CD4-positive, alpha-beta T cell treated with Interleukin-15 for 1 hour (primary cell): ENCODE results near the gene UNC119.

Experiments
- DNase-seq: peaks from one replicate; pipeline ENCODE4 v3.0.0-alpha.2; 2020

Gene UNC119

DNA sequence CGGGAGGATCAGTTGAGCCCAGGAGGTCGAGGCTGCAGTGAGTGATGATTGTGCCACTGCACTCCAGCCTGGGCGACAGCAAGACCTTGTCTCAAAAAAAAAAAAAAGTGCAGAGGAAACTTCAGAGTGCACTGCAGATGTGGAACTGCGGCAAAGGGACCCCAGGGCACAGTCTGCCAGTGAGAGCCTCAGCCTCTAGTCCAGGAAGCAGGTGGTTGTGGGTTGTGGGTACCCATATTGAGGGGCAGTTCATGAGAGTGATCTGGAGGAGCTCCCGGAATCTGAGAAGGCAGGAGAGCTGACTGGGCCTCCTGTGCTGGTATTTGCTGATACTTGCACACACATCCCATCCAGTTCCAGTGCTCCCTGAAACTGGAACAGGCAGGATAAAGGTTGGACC is 33.2 kb downstream of the UNC119 start:
- no peak for DNase-seq

DNA sequence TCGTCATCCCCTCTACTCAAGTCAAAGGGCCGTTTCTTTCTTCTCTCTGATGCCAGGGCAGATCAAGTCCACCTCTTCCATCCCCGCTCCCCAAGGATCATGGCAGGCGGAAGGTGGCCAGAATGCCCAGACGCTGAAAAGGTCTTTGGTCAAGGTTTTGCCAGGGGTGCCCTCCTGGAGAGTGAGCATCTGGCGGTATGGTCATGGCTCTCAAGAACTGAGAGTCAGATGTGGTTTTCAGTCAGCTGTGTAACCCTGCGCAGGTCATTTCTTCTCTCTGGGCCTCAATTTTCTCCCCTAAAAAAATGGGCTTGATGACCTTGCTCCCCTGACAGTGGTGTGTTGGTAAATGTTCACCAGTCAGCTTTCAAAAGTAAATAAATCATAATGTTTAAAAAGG is 33.8 kb downstream of the UNC119 start:
- no peak for DNase-seq

DNA sequence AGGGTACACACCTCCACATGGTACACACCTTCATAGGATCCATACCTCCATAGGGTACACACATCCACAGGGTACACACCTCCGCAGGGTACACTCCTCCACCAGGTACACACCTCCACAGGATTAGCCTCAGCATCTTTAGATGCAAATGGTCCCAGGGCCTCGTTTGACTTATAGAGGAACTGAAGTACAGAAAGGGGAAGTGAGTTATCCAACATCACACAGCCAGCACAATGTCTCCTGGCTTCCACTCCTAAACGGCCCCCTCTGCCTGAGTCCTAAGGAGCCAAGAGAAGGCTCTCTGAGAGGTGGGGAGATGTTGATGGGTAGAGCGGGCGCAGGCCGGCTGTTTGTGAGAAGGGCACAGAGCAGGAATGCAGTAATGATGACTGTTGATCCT is 34.3 kb downstream of the UNC119 start:
- no peak for DNase-seq

DNA sequence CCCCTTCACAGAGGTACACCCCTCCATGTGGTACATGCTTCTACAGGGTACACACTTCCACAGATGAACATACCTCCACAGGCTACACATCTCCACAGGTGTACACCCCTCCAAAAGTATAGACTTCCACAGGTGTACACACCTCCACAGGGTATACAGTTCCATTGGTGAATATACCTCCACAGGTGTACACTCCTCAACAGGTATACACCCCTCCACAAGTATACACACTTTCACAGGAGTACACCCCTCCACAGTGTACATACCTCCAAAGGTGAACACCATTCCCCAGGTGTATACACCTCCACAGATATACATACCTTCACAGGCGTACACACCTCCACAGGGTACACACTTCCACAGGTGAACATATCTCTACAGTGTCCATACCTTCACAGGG is 36.9 kb downstream of the UNC119 start:
- DNase-seq, result no peak

DNA sequence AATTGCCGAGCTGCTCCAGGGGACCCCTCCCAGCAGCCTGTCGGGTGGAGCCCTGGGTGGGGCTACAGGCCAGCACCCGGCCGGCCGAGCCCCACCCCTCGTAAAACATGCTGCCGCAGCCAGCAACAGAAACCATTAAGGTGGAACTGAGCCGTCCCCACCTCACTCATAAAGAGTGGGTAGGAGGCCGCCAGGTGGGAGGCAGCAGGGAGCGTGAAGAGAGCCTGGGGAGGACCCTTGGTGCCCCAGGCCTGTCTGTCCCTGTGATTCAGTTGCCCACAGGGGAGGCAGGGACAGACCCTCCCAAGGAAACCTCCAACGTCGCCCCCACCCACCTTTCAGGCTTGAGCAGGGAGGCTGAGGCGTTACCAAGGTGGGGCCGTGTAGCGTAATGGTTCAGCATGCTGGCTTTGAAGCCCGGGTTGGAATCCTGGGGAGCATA is 37.8 kb downstream of the UNC119 start:
- DNase-seq, result no peak

DNA sequence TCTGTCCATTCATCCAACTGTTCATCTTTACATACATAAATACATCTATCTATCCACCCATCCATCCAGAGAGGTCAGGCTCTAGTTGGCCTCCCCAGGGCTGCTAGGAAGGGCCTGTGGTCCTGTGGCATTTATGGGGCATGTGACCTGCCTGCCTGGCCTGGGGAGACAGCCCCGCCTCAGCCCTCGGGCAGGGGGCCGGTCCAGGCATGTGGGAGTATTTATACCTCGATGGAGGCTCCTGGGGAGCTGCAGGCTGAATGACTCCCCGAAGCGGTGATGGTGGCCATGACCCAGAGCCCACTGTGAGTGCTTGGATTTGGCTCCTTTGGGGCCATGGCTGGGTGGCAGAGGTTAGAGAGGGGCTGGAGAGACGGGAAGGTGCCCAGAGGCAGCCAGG is 38.9 kb downstream of the UNC119 start:
- no peak for DNase-seq

DNA sequence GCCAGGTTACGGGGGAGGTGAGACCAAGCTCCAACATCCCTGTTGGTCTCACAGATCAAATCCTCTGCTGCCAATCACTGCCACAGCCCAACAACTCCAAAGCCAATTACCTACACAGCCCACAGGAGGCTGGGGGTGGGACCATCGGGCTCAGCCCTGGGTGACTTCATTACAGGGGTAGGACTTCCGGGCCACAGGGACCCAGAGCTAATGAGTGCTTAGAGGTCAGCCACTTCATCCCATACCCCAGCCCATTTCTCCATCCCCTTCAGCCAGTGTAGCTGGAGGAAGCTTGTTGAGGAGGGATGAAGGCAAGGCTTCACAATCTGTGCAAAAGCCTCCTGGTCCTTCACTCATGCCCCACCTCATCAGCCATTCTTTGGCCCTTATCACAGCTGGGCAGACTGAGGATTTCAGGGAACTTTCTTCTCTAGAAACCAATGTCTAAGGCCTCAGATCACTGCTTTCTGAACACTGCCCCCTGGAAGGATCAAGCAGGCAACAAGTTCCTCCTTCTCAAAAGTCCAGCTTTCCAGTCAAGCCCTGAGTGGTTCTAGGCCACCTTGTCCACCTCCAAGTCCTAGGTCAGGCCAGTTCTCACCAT is 40.5 kb downstream of the UNC119 start:
- no peak for DNase-seq

DNA sequence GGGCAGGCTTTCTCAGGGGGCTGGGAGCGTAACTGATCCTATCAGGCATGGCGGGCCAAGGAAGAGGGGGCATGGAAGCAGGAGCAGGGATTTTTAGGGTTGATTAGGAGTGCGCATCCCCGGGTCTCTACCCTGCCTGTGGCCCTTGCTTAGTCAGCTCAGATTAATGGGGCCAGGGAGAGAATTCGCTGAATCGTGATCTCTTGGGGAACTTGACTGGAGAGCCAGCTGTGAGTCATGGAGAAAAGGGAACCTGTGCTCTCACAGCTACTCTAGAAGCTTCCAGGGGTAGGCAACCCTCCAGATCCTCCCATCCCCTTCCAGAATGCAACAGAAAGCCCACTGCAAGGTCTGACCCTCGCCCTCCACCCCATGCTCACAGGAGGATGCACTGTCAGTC is 42.6 kb downstream of the UNC119 start:
- peak; percentile 27 for DNase-seq

DNA sequence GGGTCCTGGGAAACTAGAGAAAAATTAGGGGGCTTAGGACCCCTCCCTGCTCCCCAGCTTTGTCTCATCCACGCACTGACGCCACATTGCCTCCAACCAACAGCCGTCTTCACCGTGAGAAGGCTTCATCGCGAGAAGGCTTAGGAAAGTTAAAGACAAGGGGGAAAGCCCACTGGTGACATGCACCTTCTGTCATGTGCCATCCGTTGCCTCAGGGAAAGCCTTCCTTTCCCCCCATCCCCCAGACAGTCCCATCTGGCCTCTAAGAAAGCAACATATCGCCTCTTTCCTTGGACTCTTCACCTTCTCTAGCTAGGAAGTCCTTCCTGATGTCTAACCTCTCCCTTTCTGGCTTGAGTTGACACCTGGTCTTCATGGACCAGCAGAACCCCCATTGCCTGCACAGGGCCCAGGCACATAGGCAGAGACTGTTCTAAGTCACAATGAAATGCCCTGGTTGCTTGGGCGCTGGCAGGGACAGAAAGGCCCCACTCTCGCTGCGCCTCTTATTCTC is 44.2 kb downstream of the UNC119 start:
- no peak for DNase-seq

DNA sequence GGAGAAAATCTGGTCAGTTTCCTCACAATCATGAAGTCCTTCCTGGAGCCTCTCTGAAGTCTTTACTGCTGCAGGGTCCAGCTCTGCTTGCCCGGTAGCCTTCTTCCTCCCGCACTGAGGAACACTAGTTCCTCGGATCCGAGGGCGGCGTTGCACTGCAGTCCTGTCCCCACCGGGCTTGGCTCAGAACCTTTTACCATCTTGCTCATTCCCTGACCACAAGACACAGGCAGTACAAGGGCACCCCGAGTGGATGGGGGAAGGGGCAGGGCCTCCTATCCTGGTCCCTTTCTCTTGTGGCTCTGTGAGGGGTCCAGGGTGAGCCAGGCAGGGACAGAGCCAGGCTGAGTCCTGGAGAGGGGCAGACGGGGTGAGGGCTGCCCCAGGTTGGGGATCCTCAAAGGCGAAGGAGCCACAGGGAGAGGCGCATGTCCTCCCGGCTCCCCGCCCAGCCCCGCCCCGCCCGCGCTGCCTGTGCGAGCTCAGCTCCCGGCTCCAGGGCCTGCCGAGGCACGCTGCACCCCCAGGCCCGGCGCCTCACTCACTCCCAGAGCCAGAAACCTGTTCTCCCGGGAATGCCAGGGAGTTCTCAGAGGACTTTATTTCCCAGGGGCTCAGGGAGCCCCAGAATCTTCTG is 44.7 kb downstream of the UNC119 start:
- no peak for DNase-seq

DNA sequence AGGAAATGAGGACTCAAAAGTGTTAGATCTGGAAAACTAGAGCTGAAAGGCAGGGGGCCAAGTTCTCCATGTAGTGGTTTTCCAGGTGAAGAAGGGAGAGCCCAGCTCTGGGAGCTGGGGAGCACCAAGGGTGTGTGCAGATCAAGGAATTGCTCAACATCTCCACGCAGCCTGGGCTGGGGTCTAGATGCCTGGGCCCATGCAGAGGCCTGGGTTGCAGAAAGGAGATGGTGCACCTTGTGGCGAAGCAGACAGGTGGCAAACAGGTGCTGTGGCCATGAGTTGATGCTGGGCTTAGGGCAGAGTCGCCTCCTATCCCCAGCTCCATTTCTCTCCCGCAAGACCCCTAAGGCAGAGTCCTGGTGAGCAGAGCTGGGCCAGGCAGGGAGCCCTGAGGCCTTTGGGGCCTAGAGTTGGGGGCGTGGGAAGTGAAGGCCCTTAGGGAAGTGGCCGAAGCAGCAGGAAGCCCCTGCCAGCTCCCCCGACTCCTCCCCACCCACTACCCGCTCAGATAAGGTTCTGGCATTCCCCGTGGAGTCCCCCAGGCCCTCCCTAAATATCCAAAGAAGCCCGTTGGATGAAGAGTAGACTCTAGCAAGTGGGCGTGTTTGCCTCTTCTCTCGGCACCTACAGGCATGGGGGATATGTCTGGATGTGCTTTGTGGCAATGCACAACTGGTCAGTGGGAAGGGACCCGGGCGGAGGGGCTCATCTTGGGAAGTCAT is 45.5 kb downstream of the UNC119 start:
- no peak for DNase-seq

DNA sequence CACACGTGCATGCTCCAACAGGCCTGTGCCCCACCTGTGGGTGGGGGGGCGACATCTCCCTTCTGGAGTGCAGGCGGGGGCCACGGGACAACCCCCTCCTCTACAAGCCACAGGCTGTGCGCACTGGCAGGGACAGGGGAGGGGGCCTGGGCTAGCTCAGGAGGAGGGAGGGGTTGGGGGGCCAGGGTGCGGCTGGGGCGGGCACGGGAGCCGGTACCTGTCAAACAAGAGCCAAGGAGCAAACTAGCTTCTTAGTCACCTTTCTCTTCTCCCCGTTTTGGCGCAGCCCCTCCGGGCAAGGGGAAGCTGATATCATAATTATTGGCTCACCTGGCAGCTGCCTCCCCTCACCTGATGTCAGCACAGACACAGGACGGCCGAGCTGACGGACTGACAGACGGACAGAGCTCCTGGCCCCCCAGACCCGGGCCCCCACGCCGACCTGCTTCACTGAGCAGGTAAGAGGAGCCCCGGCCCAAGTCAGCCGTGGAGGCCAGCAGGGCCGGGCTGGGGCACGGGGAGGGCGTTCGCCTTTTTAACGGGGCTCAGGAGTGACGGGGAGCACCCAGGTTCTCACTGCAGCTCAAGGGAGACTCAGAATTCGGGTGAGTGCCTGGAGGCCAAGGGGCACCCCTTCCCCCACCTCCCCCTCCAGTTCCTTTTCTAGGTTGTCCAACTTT is 46.3 kb downstream of the UNC119 start, which contains the start of gene FOXN1:
TSS of gene FOXN1 (plus strand) at position 363 of the 680 bp plus-strand sequence. CDS start 17,622 bp downstream, outside the sequence.
- no peak for DNase-seq

DNA sequence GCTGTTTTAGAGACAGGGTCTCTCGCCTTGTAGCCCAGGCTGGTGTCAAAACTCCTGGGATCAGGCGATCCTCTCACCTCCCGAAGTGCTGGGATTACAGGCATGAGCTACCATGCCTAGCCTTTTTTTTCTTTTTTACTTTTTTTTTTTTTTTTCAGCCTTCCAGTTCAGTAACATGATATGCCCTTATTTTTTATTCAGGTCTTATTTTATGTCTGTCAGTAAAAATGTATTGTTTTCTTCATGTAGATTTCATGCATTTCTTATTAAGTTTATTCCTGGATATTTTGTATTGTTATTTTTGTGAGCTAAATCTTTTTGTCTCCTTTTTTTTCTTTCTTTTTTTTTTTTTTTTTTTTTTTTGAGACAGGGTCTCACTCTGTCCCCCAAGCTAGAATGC is 49.0 kb downstream of the UNC119 start:
- DNase-seq, result no peak

DNA sequence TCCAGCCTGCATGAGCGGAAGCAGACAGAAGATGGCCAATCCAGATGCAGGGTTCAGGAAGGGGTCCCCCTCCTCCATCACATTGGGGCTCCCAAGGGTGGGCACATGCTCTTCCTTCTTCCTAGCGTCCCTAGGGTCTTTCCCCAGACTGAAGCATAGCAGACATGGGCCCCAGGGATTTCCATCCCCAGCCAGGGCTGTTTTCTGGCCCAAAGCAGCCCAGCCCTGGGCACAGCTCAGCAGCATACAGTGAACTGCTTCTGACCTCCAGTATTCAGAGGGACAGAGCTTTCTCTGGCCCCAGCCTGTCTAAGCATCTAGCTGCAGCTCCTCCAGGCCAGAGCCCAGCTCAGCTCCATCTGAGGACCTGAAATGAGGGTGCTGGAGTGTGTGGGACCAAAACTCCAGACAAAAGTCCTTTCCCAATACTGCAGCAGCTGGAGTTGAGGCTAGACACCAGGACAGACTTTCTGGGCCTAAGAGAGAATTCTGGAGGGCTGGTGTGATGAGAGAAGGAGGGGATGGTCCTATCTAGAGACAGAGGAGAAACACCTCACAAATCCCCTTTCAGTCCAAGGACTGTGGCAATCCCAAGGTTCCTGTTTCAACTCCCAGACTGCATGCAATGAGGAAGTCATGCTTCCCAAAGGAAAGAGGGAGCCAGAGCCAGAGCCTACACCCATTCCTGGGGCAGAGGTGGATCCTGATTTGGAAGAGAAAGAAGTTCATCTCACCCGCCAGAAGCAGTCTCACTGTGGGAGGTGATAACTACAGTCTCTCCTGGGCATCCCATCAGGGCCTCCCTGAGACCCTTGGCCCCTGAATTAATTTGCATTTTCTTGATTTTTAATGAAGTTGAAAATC is 50.8 kb downstream of the UNC119 start:
- no peak for DNase-seq

DNA sequence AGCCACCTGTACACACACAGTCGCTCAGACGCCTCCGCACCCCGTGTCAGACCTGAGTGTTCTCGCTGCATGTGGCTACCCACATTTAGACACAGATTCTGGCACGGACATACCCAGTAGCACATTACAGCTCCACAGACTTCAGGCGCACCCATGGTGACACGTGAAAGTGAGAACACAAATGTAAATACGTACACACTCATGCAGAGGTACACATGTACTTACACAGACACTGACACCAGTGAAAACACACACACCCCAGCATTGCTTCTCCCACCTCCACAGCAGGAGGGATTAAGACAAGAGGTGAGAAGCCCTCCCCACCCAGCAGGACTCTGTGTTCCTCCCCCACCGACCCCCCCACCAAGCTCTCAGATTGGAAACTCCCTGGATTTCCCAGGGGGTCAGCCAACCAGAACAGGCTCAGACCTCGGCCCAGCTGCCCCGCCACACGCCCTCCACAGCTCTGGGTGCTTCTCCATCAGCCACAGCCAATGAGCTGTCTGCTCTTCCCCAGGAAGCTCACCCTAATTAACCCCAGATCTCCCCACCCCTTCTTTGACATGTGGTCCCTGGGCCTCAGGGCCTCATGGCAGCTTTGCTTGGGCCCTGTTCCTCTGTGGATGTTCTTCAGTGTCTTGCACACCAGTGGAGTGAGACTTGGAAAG is 51.6 kb downstream of the UNC119 start:
- no peak for DNase-seq

DNA sequence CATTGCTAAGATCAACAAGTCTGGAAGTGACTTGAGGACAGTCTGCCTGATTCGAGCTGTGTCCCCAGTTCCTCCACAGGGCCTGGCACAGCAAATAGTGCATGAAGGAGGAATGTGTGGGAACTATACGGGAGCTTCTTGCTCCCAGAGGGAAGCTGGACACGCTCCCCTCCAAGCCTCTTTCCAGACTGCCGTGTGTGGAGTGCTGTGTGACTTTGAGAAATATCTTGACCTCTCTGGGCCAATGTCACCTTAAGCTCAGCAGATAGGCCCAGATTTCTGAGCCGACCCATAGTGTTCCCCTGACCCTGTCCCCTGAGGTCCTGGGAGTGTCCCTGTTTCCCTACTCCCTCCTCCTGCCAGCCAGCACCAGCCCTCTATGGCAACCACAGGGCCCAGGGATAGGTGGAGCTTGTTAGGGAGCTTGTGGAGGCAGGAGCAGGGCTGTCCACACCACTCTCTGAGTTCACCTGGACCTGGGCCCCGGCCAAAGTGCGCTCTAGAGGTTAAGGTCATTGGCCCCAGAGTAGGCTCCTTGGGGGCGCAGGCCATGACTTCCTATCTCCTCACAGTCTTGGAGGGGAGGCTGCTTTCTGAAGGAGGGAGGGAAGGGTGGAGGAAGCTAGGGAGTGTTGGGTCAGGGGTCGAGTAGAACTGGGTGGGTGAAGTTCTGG is 52.6 kb downstream of the UNC119 start:
- no peak for DNase-seq

DNA sequence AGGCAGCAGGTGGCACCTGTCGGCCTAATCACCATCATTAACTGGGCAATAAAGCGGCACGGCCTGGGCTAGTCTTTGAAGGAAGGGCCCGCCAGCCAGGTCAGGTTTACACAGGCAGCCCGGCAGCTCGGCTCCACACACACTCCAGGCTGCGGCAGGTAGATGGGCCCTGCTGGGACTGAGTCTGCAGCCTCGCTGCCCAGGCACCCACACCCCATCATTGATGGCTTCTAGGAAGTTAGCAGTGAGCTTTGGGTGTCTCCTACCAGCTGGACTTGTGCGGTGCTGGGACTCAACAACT is 53.1 kb downstream of the UNC119 start:
- no peak for DNase-seq

DNA sequence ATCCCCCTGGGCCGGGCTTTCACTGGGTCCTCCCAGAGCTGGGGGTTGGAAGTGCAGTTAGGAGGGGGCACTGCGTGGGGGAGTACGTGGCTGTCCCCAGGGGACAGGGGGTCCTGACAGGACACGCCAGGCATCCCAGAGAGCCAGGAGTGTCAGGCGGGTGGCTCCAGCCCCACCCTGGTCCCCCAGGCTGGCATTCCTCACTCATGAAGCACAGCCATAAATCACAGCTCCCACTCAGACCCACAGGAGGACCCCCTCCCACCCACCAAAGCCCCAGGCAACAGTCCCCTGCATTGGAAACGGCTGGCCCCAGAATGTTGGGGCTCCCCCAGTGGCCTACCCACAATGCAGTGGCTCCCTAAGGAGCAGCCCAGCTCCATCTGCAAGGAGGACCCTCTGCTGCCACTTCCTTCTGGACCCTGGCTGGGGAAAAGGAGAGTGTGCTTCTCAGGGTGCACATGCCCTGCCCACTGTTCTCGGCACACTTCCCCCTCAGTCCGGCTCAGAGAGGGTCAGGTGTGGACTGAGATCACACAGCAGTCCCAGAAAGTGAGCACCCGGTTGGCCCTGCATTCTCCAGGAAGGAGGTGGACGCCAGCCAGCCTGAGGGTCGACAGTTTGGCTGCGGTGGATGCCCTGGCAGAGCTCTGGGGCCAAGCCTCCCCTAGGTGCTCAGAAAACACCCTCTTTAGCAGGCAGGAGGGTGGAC is 53.6 kb downstream of the UNC119 start:
- no peak for DNase-seq

DNA sequence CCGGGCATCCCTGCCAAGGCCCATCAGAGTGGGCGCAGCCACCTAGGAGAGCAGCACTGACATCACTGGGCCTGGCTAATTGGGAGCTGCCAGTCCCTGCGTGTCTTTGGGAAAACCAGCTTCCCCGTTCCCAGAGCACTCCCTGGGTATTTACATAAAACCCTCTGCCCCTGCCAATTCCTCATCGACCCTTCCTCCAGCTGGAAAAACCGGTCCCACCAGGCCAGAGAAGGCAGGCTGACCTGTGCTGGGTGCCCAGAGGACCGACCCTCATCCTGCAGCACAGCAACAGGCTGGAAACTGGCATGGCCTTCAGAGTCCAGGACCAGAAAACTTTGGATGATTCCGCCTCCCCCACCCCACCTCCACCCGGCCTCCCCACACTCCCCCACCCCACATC is 54.5 kb downstream of the UNC119 start:
- no peak for DNase-seq
